NCI-H748 treated with DMSO at 0.1 percent for 48 hours (cell line): ENCODE data around the gene ARHGAP26.

Experiments used
- DNase-seq: peaks from one replicate; lab custom pipeline; 2025; lab: John Stamatoyannopoulos, UW

The ARHGAP26 gene

GRCh38 chr5:142849466-142849865 lies 79.3 kb downstream of the ARHGAP26 start:
- no peak for DNase-seq

- no peak for DNase-seq
These were observed 79.7 kb downstream of the ARHGAP26 start for GRCh38 chr5:142849880-142850279.

DNA sequence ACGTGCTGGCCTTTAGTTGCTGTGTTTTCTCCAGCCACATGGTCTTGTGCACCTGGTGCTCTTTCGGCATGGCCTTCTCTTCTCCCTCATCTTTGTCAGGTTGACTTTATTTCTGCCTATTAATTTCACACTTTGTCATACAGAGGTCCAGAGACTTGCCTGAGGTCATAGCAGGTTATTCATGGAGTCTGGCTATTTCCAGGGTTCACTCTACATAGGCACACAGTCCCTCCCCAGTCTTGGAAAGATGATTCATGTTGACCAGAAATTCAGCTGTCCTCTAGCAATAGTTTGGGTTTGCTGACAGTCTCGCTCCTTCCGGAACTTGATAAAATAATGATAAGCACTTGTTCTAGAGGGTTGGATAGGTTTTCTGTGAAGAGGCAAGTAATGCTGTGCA lies 81.6 kb downstream of the ARHGAP26 start:
- no peak for DNase-seq

DNA sequence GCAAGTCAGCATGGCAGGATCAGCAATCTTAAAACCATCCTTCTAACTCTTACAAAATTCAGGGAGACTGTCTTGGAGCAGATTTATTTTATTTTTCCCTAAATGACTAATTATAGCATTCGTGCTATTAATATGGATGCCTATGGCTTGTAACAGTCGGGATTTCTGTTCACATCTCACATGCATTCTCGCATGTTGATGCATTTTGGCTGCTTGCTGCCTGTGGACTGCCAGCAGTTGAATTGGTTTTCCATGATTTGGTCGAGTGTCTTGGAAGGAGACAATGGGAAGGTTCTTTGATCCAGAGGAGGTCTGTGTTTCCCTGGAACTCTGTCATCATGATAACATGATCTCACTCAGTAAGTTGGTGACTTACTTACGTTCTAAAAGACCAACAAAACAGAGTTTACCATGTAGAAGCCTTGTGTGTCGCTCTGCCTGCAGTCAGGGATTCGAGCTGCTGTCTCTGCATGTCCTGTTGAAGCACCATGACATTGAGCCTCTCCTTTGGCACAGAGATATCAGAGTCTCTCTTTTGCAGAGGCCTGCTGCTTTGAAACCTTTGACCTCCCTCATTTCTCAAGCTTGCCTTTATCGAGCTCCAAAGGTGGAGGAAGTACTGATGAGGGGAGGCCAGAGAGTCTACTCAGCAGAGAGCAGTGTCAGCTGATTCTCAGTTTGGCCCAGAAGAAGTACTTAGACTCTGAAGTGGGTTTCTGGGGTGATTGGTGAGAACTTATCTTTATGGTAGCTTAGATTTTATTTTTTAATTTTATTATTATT lies 82.4 kb downstream of the ARHGAP26 start:
- no peak for DNase-seq

GRCh38 chr5:142853682-142854081 lies 83.5 kb downstream of the ARHGAP26 start:
- no peak for DNase-seq

- no peak for DNase-seq
These were observed 86.1 kb downstream of the ARHGAP26 start for GRCh38 chr5:142856269-142856782.

GRCh38 chr5:142857405-142857804 lies 87.2 kb downstream of the ARHGAP26 start:
- DNase-seq: no peak

- DNase-seq: no peak
These were observed 88.9 kb downstream of the ARHGAP26 start for GRCh38 chr5:142859037-142859436.

GRCh38 chr5:142860270-142860669 lies 90.1 kb downstream of the ARHGAP26 start:
- DNase-seq: no peak

DNA sequence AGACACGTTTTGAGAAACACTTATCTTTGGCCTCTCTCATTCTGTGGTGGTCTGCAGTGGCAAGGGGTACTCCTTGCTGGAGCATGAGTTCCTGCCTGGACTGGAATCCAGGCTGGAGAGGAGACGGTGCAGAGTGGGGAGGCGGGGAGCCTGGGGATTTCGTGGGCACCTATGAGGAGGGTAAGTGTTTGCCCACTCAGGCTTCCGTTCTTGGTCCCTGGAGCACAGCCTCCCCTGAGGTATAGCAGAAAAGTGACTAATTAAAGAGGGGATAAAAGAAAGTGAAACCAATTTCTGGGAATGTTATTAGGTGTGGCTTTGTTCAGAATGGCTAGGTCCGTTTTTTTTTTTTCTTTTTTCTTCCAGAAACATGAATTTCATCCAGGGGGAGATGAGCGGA lies 90.8 kb downstream of the ARHGAP26 start:
- no peak for DNase-seq

DNA sequence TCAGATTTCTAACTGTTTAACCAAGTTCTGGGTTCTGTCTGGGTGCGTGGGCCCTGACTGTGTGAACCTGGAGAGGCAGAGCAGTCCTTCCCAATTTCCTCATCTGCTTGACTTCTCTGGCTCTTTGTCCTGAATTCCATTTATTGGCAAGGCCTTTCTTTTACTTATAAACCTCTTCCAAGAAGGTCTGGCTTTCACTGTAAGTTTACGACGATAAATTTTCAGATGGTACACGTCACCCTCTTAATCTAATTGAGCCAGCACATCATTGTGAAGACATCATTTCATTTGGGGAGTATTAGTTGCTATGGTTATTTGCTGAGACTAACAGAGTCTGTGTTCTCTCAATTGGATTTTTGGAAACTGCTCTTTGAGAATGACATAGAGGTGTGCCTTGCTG lies 92.4 kb downstream of the ARHGAP26 start:
- no peak for DNase-seq

- DNase-seq: no peak
These were observed 93.7 kb downstream of the ARHGAP26 start for GRCh38 chr5:142863856-142864255.

DNA sequence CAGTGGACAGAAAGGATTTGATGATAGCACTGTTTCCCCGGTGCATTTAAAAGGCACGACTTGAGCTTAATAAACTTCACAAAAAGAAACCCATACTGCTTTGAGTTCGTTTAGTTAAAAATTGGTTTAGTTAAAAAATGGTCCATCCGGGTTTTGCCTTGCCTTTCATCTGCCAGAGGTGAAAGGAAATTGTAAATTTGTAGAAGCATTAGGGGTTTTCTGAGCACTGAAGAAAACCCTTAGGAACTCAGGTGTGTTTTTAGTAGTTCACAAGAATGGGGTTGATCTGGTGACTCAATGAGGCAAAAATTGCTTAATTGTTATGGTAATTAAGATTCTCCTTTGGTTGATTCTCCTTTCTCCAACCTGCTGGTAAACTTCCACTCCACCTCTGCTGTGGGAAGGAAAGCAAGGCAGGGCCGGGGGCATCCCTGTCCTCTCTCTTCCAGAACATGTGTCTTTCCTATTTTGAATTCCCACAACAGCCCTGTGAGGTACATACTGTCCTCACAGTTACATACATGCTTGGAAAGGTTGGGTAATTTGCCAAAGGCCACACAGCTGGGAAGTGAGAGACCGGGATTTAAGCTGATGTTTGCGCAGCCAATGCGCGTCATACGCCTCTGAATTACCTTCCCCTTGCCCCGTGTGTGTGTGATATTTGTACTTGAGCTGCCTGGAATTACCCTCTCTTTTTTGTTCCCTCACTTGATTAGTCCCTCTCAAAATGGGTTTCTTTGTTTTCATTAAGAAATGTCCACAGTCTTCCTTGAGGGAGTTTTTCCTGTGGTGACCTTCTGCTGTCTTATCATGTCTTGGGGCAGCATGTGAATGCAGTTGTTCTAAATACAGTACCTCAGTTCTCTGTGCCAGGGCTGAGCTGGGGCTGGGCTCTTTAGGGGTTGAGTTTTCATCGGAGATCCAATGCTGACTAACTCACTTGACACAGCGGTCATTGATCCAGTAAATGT lies 94.4 kb downstream of the ARHGAP26 start:
- no peak for DNase-seq

- DNase-seq: no peak
These were observed 95.5 kb downstream of the ARHGAP26 start for GRCh38 chr5:142865631-142866030.

DNA sequence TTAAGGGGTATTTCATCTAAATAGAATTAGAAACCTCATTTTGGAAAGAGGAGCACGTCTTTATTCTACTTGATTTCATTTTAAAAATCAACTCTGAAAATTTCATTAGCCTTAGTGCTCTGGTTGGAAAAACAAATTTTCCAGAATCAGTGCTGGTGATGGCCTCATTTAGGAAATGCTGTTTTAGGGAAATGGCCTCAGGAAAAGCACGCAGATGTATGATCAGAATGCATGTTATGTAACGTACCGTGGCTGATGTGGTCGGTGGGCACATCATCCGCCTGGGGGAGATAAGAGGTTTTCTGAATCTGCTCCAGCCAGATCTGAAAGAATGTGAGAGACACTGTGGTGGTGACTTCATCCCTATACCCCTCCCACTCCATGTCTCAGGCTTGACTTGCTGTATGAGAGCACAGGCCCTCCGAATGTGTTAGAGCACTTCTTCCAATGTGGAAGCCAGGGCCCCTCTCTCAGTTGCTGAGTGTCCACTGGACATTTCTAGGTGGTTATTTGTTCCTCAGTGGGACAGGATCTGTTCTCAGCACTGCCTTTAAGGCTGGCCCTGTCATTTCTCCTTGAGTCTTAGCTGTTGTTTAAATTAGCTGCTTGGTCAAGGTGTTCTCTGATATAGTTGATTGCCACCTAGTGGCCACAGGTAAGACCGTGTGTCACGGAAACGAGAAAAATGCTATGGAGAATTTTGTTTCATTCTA lies 96.5 kb downstream of the ARHGAP26 start:
- DNase-seq: peak; percentile 36

- DNase-seq: no peak
These were observed 99.7 kb downstream of the ARHGAP26 start for GRCh38 chr5:142869886-142870285.

- DNase-seq: no peak
These were observed 100.6 kb downstream of the ARHGAP26 start for GRCh38 chr5:142870532-142871362.

GRCh38 chr5:142871363-142872193 lies 101.4 kb downstream of the ARHGAP26 start:
- DNase-seq: no peak

GRCh38 chr5:142872217-142872616 lies 102.0 kb downstream of the ARHGAP26 start:
- DNase-seq: no peak

DNA sequence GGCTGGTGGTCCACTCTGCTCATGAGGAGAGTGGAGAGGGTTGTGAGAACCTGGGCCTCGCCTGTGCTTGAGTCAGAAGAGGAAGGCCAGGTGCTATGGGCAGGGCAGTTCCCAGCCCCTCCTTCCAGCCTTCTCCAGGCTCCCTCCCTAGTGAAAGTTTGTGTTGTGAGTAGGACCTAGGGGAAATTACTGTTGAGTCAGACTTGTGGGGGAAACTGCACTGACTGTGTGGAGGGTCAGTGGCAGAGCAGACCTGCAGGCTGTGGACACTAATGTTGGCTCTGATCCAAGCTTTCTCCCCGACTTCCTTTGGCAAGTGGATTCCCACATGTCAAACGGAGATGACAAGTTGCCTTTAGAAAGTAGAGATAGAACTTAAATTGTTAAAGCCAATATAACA lies 102.6 kb downstream of the ARHGAP26 start:
- no peak for DNase-seq
